Stimulated activated CD4-positive, alpha-beta T cell treated with anti-CD3 and anti-CD28 coated beads, Interleukin-1b, Interleukin-23, amount 100 ng/mL, for 24 hours (primary cell): Measurements from ENCODE around the gene POTEM.
"Not testable (repeated sequence)": the region's sequence is repeated elsewhere in the genome, so short reads cannot be mapped to it uniquely, and the experiment has no call there.

Source experiments
- DNase-seq, 4 experiments: peaks; one replicate each; pipeline ENCODE4 v3.0.0-alpha.2; 2020; ENCODE audit warnings: low read depth in 4 of 4, low spot score in 1 of 4

The POTEM gene

DNA sequence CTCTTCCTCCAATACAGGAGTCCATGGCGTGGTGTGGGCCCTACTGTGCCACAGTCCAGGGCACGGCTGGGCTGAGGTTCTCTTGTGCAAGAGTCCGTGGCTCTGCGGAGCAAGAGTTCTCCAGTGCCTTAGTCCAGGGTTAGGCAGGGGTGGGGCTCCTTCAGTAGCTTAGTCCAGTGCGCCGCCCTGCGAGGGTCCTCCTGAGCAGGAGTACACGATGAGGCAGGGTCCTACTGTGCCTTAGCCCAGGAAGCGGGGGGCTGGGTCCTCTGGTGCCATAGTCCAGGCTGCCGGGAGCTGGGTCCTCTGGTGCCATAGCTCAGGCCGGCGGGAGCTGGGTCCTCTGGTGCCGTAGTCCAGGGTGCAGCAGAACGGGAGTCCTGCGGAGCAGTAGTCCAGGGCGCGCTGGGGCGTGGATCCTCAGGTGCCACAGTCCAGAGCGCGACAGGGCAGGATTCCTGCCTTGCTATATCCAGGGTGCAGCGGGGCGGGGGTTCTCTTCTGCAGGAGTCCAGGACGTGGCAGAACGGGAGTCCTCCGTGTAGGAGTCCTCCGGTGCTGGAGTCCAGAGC is 69.7 kb downstream of the POTEM start:
- not testable (repeated sequence) for DNase-seq

DNA sequence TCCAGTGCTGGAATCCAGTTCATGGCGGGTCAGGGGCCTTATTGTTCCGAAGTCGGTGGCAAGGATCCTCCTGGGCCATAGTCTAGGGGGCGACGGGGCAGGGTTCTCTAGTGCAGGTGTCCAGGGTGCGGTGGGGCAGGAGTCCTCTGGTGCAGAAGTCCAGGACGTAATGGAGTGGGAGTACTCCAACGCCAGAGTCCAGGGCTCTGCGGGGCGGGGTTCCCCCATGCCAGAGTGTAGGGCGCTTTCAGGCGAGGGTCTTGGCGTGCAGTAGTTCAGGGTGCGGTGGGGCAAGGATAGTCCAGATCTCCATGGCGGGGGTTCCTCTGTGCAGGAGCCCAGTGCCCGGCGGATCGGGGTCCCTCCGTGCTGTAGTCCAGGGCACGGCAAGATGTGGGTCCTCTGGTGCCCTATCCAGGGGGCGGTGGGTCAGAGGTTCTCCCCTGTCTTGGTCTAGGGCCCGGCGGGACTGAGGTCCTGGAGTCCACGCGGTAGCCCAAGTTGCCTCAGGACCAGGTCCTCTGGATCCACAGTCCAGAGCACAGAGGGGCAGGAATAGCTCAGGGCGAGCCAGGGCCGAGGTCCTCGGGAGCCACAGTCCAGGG is 70.9 kb downstream of the POTEM start:
- DNase-seq, result not testable (repeated sequence)

DNA sequence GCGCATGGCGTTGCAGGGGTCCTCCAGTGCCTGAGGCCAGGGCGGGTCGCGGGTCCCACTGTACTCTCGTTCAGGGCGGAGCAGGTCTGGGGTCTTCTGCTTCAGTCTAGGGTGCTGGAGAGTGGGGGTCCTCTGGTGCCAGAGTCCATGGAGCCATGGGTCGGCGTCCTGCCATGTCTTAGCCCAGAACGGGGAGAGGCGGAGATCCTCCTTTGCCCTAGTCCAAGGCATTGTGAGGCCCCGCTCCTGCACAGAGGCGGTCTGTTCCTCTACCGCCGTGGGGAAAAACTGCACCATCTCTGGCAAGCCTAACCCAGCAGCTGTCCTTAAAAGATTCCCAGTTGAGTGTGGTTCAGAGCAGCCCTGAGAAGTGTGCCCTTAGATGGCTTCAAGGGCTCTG is 71.6 kb downstream of the POTEM start:
- DNase-seq, result not testable (repeated sequence)

DNA sequence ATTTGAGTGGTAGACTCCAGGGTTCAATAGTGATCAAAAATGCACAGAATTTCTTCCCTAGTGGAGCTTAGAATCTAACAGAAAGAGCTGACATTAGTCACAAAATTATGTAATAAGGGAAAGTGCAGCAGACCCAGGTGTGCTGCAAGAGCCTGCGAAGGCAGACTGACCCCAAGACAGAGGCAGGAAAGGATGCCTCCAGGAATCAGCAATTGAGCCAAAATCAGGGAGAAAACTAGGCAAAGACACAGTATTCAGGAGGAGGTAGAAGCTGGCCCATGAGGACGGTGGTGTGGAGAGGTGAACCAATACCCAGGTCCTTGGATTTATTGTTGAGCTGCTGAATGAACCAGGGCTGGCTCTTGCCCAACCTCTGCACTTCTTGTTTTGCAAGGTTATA is 76.2 kb downstream of the POTEM start:
- not testable (repeated sequence) for DNase-seq
